EH (cell line): ENCODE results near the gene CLIC3.
"Not testable (repeated sequence)": the region's sequence is repeated elsewhere in the genome, so short reads cannot be mapped to it uniquely, and the experiment has no call there.

Source experiments
- DNase-seq: peaks from one replicate; pipeline ENCODE4 v3.0.0-alpha.2; 2015; ENCODE audit warnings: low read depth

The CLIC3 gene

GRCh38 chr9:136996361-136997292 is at the start of gene CLIC3:
TSS of gene CLIC3 (minus strand) at chr9:136996568. CDS start at chr9:136996543, 25 bp downstream.
- DNase-seq: peak; percentile 34

- peak; percentile 55 for DNase-seq
Measured at GRCh38 chr9:137045294-137046087, 49.1 kb upstream of the CLIC3 start.

GRCh38 chr9:137044502-137045177 is 48.3 kb upstream of the CLIC3 start:
- DNase-seq: no peak

GRCh38 chr9:137044037-137044436 is 47.7 kb upstream of the CLIC3 start:
- DNase-seq: no peak

GRCh38 chr9:137042751-137043727 is 46.7 kb upstream of the CLIC3 start:
- no peak for DNase-seq

- DNase-seq: no peak
Measured at GRCh38 chr9:137041124-137041523, 44.8 kb upstream of the CLIC3 start.

- no peak for DNase-seq
Measured at GRCh38 chr9:137040568-137040967, 44.2 kb upstream of the CLIC3 start.

GRCh38 chr9:137039611-137040366 is 43.4 kb upstream of the CLIC3 start:
- DNase-seq: no peak

GRCh38 chr9:137038916-137039315 is 42.5 kb upstream of the CLIC3 start:
- DNase-seq: no peak

GRCh38 chr9:137037483-137037882 is 41.1 kb upstream of the CLIC3 start:
- no peak for DNase-seq

- no peak for DNase-seq
Measured at GRCh38 chr9:137037035-137037434, 40.7 kb upstream of the CLIC3 start.

GRCh38 chr9:137035937-137036336 is 39.6 kb upstream of the CLIC3 start:
- DNase-seq: no peak

- DNase-seq: no peak
Measured at GRCh38 chr9:137035507-137035834, 39.1 kb upstream of the CLIC3 start.

GRCh38 chr9:137034709-137035506 is 38.5 kb upstream of the CLIC3 start:
- peak; percentile 80 for DNase-seq

- DNase-seq: no peak
Measured at GRCh38 chr9:137034039-137034708, 37.8 kb upstream of the CLIC3 start.

GRCh38 chr9:137033481-137033880 is 37.1 kb upstream of the CLIC3 start:
- not testable (repeated sequence) for DNase-seq

- DNase-seq: no peak
Measured at GRCh38 chr9:137032858-137033257, 36.5 kb upstream of the CLIC3 start.

GRCh38 chr9:137031904-137032640 is 35.7 kb upstream of the CLIC3 start, which contains the start of gene FUT7:
TSS of gene FUT7 (minus strand) at chr9:137032088. CDS start at chr9:137031991, 97 bp downstream.
- no peak for DNase-seq
